ENCODE results near the gene UFC1. TPM values are rescaled to one million over a fixed set of nuclear protein-coding genes. Genes with fewer than 3 reads are reported as not detected.
A peak's percentile ranks its signal among the peaks of the same experiment; 100 is the strongest.

UFC1 gene
- total RNA-seq, 1 experiment from 2014 or later: 178 TPM

DNA sequence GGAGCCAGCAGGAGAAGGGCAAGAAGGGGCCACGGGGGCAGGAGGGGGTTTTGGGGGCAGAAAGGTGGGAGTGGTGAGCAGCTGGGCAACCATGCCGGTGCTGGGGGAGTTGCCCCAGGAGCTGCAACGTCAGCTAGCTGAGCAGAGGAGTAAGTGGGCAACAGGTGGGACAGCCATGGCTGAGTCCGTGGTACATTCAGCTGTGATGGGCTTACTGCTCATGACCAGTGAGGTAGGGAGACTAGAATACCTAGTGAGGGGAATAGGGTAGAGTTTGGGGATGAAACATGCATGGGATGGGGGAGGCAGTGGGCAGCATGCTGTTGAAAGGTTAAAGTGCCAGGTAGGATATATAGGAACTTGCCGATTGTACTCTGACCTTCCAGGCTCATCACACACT, 7.9 kb downstream of the UFC1 start:
- peaks cover 43% of the 10 kb centered on the region for H3K36me3 ChIP-seq
- no peaks in the 10 kb centered on the region for H3K9me3 ChIP-seq
- H3K4me3 ChIP-seq: no peak overlapping the region
- no peaks in the 10 kb centered on the region for H3K27me3 ChIP-seq
- DNase-seq: no peak

DNA sequence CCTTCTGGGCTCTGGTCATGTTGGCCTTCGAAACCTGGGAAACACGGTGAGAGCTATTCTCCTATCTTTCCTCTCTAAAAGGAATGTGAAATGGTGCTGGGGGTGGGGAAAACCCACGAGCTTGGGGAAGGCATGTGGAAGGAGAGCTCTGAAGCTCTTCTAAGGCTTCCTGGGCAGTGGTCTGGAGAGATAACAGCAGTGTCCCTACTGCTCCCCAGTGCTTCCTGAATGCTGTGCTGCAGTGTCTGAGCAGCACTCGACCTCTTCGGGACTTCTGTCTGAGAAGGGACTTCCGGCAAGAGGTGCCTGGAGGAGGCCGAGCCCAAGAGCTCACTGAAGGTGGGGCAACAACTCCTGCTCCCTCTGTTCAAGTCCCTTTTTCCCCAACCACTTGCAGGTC, 8.3 kb downstream of the UFC1 start:
- Histone ChIP-seq H3K27me3 (no peaks in the 10 kb centered on the region), H3K9me3 (no peaks in the 10 kb centered on the region), H3K36me3 (peaks cover 43% of the 10 kb centered on the region), H3K4me3 (no peak overlapping the region)
- DNase-seq: no peak

- H3K9me3 ChIP-seq: no peaks in the 10 kb centered on the region
- peaks cover 43% of the 10 kb centered on the region for H3K36me3 ChIP-seq
- H3K27me3 ChIP-seq: no peaks in the 10 kb centered on the region
- DNase-seq: no peak
- no peak overlapping the region for H3K4me3 ChIP-seq
Measured at GRCh38 chr1:161162806-161163205, 9.0 kb downstream of the UFC1 start.

DNA sequence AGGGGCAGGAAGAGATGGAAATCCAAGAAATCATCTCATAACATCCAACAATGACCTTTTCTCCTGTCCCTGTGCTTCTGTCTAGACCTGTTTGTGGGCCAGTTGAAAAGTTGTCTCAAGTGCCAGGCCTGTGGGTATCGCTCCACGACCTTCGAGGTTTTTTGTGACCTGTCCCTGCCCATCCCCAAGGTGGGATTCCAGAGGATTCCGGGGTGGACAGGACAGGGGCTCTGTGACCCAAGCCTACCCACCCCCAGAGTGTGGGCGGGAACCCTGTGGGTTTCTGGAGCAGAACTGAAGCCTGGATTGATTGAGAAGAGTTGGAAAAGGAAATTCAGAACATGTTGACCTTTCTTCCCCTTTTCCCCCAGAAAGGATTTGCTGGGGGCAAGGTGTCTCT, 10.0 kb downstream of the UFC1 start:
- Histone ChIP-seq H3K36me3 (peaks cover 36% of the 10 kb centered on the region), H3K27me3 (no peaks in the 10 kb centered on the region), H3K9me3 (no peaks in the 10 kb centered on the region), H3K4me3 (no peak overlapping the region)
- no peak for DNase-seq

GRCh38 chr1:161164901-161165610, 11.3 kb downstream of the UFC1 start:
- H3K4me3 ChIP-seq: peak overlapping the region; percentile 74
- DNase-seq: no peak
- peaks cover 42% of the 10 kb centered on the region for H3K36me3 ChIP-seq
- H3K9me3 ChIP-seq: no peaks in the 10 kb centered on the region
- H3K27me3 ChIP-seq: no peaks in the 10 kb centered on the region

DNA sequence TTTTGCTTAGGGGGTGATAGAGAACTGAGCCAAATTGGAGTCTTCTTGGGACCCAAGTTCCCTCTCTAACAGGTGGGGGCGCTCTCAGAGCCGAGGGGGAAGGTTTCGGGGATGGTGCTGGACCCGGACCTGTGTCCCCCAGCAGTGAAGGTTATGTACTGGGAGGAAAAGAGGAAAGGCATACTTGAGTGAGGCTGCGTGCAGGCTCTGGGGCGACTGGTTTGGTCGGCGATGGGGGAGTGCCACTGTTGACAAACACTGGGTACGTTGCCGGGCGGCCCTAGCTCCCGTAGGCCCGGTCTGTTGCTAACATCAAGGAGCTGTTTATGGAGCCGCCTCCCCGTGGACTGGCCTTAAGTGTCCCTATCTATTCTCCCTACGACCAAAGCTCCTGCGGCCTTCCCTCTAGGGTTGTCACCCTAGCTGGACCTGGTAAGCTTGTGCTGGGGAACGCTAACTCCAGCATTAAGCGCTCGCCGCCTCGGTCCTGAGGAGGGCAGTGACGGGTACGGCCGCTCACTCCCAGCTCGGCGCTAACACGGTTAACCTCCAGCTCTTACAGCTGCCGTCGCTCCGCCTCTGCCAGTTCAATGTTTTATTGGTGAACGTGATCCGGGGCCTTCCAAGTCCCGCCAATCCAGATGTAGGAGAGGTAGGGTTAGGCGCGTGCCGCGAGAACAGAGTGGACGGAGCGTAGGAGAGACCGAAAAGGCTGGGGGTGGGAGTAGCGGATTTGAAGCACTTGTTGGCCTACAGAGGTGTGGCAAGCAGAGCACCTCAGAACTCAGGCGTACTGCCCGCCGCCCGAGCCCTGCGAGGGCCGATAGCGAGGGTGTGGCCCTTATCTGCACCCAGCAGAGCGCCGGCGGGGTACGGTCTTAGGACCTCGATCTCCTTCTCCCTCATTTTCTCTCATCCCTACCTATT, 12.2 kb downstream of the UFC1 start, which contains the start of gene PPOX:
Gene PPOX, plus strand, starts transcription at position 685 of the 927 bp plus-strand sequence. CDS start 422 bp downstream, outside the sequence.
- H3K4me3 ChIP-seq: peak within 1 kb of the TSS; percentile 74
- peaks cover 43% of the 10 kb centered on the region for H3K36me3 ChIP-seq
- peak; percentile 99 for DNase-seq
- H3K27me3 ChIP-seq: no peaks in the 10 kb centered on the region
- H3K9me3 ChIP-seq: no peaks in the 10 kb centered on the region

DNA sequence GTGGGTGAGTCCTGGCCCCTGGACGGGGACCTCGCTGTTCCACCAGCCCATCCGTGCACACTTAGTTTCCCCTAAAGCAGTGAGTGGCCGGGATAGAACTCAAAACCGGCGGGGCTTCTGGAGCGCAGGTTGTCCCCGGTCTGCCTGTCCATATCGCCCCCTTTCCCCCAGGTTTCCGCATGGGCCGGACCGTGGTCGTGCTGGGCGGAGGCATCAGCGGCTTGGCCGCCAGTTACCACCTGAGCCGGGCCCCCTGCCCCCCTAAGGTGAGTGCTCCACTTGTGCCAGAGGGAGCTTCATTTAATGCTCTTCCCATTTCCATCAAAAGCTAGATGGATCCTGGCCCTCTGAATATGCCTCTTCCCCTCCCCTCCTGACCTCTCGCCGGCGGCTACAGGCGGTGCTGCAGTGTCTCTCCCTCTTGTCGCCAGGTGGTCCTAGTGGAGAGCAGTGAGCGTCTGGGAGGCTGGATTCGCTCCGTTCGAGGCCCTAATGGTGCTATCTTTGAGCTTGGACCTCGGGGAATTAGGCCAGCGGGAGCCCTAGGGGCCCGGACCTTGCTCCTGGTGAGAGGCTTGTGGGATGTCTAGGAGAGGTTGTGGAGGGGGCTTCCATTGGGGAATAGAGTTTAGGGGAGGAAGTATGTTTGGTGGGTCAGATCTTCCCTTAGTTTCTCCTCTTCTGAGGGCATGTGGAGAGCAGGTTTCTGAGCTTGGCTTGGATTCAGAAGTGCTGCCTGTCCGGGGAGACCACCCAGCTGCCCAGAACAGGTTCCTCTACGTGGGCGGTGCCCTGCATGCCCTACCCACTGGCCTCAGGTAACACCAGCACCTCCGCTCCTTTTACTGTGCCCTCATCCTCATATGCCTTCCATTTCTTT, 13.1 kb downstream of the UFC1 start:
- H3K36me3 ChIP-seq: peaks cover 45% of the 10 kb centered on the region
- H3K4me3 ChIP-seq: peak overlapping the region; percentile 74
- H3K9me3 ChIP-seq: no peaks in the 10 kb centered on the region
- DNase-seq: no peak
- no peaks in the 10 kb centered on the region for H3K27me3 ChIP-seq

DNA sequence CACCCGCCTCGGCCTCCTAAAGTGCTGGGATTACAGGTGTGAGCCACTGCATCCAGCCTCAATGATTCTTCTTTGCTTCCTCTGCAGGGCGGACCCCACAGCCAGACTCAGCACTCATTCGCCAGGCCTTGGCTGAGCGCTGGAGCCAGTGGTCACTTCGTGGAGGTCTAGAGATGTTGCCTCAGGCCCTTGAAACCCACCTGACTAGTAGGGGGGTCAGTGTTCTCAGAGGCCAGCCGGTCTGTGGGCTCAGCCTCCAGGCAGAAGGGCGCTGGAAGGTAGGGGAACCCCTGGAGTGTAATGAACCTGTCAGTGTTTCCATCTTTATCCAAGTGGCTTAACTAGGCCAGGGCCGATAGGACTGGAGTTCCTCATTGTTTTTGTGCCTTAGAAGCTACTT, 15.1 kb downstream of the UFC1 start:
- H3K27me3 ChIP-seq: no peaks in the 10 kb centered on the region
- H3K4me3 ChIP-seq: no peak overlapping the region
- H3K9me3 ChIP-seq: no peaks in the 10 kb centered on the region
- DNase-seq: no peak
- H3K36me3 ChIP-seq: peaks cover 48% of the 10 kb centered on the region

DNA sequence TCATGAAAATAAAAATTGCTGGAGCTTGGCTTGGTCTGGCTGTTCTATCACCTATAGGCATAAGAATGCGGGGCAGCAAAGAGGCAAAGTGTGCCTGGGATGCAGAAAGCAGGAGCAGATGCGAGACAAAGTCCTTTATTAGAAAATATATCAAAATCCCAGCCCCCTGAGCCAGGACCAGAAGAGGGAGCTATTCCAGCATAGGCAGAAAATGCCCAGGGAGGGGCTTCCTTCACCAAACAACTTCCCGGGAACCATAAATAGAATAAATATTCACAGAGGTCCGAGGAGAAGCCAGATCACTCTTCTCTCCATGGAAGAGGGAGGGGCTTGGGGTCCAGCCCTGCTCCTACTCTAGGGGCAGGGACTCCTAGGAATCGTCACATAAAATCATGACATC, 17.4 kb downstream of the UFC1 start:
- Histone ChIP-seq H3K9me3 (no peaks in the 10 kb centered on the region), H3K4me3 (no peak overlapping the region), H3K36me3 (peaks cover 57% of the 10 kb centered on the region), H3K27me3 (no peaks in the 10 kb centered on the region)
- DNase-seq: no peak

- Histone ChIP-seq H3K36me3 (peaks cover 59% of the 10 kb centered on the region), H3K9me3 (no peaks in the 10 kb centered on the region), H3K27me3 (no peaks in the 10 kb centered on the region), H3K4me3 (no peak overlapping the region)
- DNase-seq: no peak
Measured at GRCh38 chr1:161171696-161172095, 17.9 kb downstream of the UFC1 start.

DNA sequence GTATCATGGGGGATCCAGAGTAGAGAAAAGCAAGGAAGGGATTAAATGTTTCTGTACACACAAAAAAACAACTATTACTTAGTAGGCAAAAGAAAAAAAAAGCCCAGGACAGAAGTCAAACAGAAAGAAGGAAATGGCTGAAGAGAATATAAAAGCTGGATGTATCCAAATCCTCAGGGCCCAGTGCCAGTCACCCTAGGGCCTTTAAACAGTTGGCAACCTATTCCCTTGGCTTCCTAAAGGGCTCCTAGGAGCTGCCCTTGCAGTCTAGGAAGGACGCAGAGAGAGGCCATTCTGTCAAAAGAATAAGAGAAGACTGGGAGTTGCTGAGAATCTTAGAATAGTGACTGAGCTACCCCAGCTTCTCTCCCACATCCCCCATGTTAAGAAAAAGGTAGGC, 18.6 kb downstream of the UFC1 start:
- no peaks in the 10 kb centered on the region for H3K9me3 ChIP-seq
- H3K36me3 ChIP-seq: peaks cover 59% of the 10 kb centered on the region
- H3K4me3 ChIP-seq: no peak overlapping the region
- no peak for DNase-seq
- H3K27me3 ChIP-seq: no peaks in the 10 kb centered on the region

GRCh38 chr1:161172776-161173376, 19.1 kb downstream of the UFC1 start:
- no peaks in the 10 kb centered on the region for H3K27me3 ChIP-seq
- peak; percentile 41 for DNase-seq
- H3K4me3 ChIP-seq: no peak overlapping the region
- peaks cover 59% of the 10 kb centered on the region for H3K36me3 ChIP-seq
- H3K9me3 ChIP-seq: no peaks in the 10 kb centered on the region

DNA sequence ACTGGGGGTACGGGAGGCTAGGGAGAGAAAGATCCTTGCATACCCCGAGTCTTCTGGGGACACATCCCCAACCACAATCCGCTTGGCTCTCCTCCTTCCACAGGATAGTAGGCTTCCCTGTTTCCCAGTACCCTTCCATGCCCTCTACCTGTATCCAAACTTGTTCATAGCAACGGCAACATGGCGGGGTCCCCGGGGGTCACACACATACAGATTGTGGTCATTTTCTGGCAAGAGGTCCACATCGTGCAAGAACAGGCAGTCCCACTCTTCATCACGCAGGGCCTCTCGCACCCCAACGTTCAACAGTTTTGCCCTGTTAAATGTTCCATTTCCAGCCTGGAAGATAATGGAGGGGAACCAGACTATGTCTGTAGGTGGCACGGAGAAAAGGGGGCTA, 19.9 kb downstream of the UFC1 start:
- no peaks in the 10 kb centered on the region for H3K27me3 ChIP-seq
- DNase-seq: no peak
- no peaks in the 10 kb centered on the region for H3K9me3 ChIP-seq
- H3K36me3 ChIP-seq: peaks cover 58% of the 10 kb centered on the region
- H3K4me3 ChIP-seq: no peak overlapping the region

DNA sequence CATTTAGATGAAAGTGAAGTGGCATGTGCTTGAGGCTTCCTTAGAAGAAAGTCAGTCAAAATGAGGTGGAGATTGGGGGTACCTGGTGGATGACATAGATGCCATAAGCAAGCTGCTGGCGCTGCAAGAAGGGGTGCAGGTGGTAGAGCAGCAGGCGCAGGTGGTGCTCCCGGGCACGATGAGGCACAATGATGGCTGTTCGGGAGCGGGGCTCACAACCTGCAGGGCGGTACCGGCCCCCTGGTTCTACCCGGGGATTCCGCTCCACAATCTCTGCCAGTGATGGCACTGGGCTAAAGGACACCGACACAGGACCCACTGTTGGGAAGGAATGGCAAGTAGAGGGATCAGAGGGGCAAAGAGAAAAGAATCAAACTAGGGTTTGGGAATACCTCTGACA, 21.1 kb downstream of the UFC1 start:
- H3K27me3 ChIP-seq: no peaks in the 10 kb centered on the region
- H3K9me3 ChIP-seq: no peaks in the 10 kb centered on the region
- peaks cover 50% of the 10 kb centered on the region for H3K36me3 ChIP-seq
- H3K4me3 ChIP-seq: no peak overlapping the region
- DNase-seq: no peak

GRCh38 chr1:161175771-161176453, 22.1 kb downstream of the UFC1 start:
- Histone ChIP-seq H3K4me3 (no peak overlapping the region), H3K9me3 (no peaks in the 10 kb centered on the region), H3K36me3 (peaks cover 43% of the 10 kb centered on the region), H3K27me3 (no peaks in the 10 kb centered on the region)
- DNase-seq: no peak
